ENCODE data around the gene KLF13.

Gene KLF13

GRCh38 chr15:31317421-31318327, 9.0 kb upstream of the KLF13 start:
- no peak for DNase-seq

GRCh38 chr15:31318429-31318828, 8.2 kb upstream of the KLF13 start:
- no peak for DNase-seq

- DNase-seq, result no peak
These were observed 6.6 kb upstream of the KLF13 start for GRCh38 chr15:31320022-31320421.

GRCh38 chr15:31321418-31321817, 5.2 kb upstream of the KLF13 start:
- no peak for DNase-seq

GRCh38 chr15:31322504-31322903, 4.1 kb upstream of the KLF13 start:
- no peak for DNase-seq

GRCh38 chr15:31323627-31324026, 3.0 kb upstream of the KLF13 start:
- DNase-seq, result no peak

- DNase-seq, result no peak
These were observed 2.4 kb upstream of the KLF13 start for GRCh38 chr15:31324186-31324585.

GRCh38 chr15:31324806-31325594, 1.6 kb upstream of the KLF13 start:
- DNase-seq, result no peak

GRCh38 chr15:31325595-31326155, 960 bp upstream of the KLF13 start:
- DNase-seq, result no peak

GRCh38 chr15:31326875-31327668, 437 bp downstream of the KLF13 start:
- no peak for DNase-seq

- DNase-seq, result no peak
These were observed 1.2 kb downstream of the KLF13 start for GRCh38 chr15:31327669-31328427.

GRCh38 chr15:31328428-31328968, 1.9 kb downstream of the KLF13 start:
- DNase-seq, result no peak

GRCh38 chr15:31328969-31329639, 2.5 kb downstream of the KLF13 start:
- no peak for DNase-seq

- DNase-seq, result no peak
These were observed 3.0 kb downstream of the KLF13 start for GRCh38 chr15:31329640-31330010.

- no peak for DNase-seq
These were observed 3.6 kb downstream of the KLF13 start for GRCh38 chr15:31330111-31330785.

GRCh38 chr15:31330836-31331235, 4.2 kb downstream of the KLF13 start:
- no peak for DNase-seq

GRCh38 chr15:31331389-31331788, 4.8 kb downstream of the KLF13 start:
- DNase-seq, result no peak

GRCh38 chr15:31332020-31332680, 5.5 kb downstream of the KLF13 start:
- no peak for DNase-seq

GRCh38 chr15:31332681-31333071, 6.0 kb downstream of the KLF13 start:
- DNase-seq, result no peak

- no peak for DNase-seq
These were observed 6.5 kb downstream of the KLF13 start for GRCh38 chr15:31333119-31333518.
